Fibroblast of lung (primary cell): ENCODE measurements around the gene DCLRE1C.

Experiments
- EZH2 ChIP-seq: IDR thresholded peaks from 2 replicates; pipeline ENCODE4 v1.5.1; 2012; ENCODE audit warnings: low read length, control low read depth, mild to moderate bottlenecking; ENCODE audit errors: missing control alignments
- TF ChIP-seq, protein P1 (sequence below), 2 donors: IDR thresholded peaks in 1 of 2; conservative IDR thresholded peaks in 1 of 2; 1 replicate in 1 of 2; 2 replicates in 1 of 2; pipeline ENCODE4 v1.5.1; 2011 to 2012; ENCODE audit warnings: low read length in 2 of 2, control low read depth in 1 of 2, inconsistent platforms in 1 of 2, low read depth in 1 of 2, mild to moderate bottlenecking in 1 of 2

DNA sequence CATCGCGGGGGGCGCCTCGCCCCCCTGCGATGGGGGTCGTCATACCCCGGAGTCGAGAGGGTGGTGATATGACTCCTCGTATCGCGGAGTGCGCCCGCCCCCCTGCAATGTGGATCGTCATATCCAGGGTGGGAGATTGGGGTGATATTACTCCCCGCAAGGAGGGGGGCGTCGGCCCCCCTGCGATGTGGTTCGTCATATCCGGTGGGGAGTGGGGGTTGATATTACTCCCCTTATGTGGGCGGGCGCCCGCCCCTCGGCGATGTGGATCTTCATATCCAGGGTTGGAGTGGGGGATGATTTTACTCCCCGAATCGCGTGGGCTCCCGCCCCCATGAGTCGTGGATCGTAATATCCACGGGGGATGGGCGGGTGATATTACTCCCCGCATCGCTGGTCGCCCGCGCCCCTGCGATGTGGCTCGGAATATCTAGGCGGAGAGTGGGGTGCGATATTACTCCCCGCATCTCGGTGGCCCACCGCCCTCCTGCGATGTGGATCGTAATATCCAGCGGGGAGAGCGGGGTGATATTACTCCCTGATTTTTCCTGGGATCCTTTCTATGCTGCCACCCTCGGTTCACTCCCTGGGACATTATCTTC, 42.2 kb upstream of the DCLRE1C start:
- TF ChIP-seq, protein P1, sequence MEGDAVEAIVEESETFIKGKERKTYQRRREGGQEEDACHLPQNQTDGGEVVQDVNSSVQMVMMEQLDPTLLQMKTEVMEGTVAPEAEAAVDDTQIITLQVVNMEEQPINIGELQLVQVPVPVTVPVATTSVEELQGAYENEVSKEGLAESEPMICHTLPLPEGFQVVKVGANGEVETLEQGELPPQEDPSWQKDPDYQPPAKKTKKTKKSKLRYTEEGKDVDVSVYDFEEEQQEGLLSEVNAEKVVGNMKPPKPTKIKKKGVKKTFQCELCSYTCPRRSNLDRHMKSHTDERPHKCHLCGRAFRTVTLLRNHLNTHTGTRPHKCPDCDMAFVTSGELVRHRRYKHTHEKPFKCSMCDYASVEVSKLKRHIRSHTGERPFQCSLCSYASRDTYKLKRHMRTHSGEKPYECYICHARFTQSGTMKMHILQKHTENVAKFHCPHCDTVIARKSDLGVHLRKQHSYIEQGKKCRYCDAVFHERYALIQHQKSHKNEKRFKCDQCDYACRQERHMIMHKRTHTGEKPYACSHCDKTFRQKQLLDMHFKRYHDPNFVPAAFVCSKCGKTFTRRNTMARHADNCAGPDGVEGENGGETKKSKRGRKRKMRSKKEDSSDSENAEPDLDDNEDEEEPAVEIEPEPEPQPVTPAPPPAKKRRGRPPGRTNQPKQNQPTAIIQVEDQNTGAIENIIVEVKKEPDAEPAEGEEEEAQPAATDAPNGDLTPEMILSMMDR (conservative IDR thresholded peaks at IDR 0.05 in 1 of 2, IDR thresholded peaks at IDR 0.05 in 1 of 2; ENCODE audit: low read depth in 1 of 2, low read length in 2 of 2) = no peak
- no peak for TF ChIP-seq EZH2
